Measurements from ENCODE around the gene ZIM2.

- TF ChIP-seq, protein P1, sequence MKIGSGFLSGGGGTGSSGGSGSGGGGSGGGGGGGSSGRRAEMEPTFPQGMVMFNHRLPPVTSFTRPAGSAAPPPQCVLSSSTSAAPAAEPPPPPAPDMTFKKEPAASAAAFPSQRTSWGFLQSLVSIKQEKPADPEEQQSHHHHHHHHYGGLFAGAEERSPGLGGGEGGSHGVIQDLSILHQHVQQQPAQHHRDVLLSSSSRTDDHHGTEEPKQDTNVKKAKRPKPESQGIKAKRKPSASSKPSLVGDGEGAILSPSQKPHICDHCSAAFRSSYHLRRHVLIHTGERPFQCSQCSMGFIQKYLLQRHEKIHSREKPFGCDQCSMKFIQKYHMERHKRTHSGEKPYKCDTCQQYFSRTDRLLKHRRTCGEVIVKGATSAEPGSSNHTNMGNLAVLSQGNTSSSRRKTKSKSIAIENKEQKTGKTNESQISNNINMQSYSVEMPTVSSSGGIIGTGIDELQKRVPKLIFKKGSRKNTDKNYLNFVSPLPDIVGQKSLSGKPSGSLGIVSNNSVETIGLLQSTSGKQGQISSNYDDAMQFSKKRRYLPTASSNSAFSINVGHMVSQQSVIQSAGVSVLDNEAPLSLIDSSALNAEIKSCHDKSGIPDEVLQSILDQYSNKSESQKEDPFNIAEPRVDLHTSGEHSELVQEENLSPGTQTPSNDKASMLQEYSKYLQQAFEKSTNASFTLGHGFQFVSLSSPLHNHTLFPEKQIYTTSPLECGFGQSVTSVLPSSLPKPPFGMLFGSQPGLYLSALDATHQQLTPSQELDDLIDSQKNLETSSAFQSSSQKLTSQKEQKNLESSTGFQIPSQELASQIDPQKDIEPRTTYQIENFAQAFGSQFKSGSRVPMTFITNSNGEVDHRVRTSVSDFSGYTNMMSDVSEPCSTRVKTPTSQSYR (CRISPR knock-in tag; IDR thresholded peaks at IDR 0.05), result no peak
- TF ChIP-seq TEAD1 (CRISPR knock-in tag; IDR thresholded peaks at IDR 0.05), result no peak
- TF ChIP-seq, protein P2, sequence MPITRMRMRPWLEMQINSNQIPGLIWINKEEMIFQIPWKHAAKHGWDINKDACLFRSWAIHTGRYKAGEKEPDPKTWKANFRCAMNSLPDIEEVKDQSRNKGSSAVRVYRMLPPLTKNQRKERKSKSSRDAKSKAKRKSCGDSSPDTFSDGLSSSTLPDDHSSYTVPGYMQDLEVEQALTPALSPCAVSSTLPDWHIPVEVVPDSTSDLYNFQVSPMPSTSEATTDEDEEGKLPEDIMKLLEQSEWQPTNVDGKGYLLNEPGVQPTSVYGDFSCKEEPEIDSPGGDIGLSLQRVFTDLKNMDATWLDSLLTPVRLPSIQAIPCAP (CRISPR knock-in tag; IDR thresholded peaks at IDR 0.05), result no peak
Observed at GRCh38 chr19:56823956-56824355, 16.6 kb downstream of the ZIM2 start.
